HepG2 (cell line): ENCODE measurements around the gene NSD2. TPM values are rescaled to one million over a fixed set of nuclear protein-coding genes. Genes with fewer than 3 reads are reported as not detected.

ENCODE experiments used
- ATAC-seq: fragments of 200-7000 bp; cut with Tn5 transposase; 3 replicates; pipeline ENCODE4 v1.9.1; 2020; ENCODE audit warnings: mild to moderate bottlenecking, moderate library complexity
- BruUV-seq: library from RNA; stranded (reverse); fragments of 400-500 nt; replicated peaks from 2 replicates; lab custom pipeline; 2021; lab: Mats Ljungman, UMichigan
- CTCF ChIA-PET: fragments of 300-600 bp; formaldehyde crosslinking; extraction: SDS; loops from one replicate; lab custom pipeline; 2021; ENCODE audit warnings: low total read pairs, inconsistent platforms, low intra/inter-chr PET ratio; lab: Yijun Ruan, JAX
- POLR2A ChIA-PET: fragments of 350-600 bp; sonication (Branson Sonifier 250); formaldehyde crosslinking; loops from one replicate; lab custom pipeline; 2020; ENCODE audit warnings: antibody characterized with exemption, inconsistent platforms; lab: Yijun Ruan, JAX
- DNase-seq: peaks from one replicate; pipeline ENCODE4 v3.0.0-alpha.2; 2015; ENCODE audit warnings: low spot score
- FAIRE-seq: peaks from 3 replicates; lab custom pipeline; 2011; peaks lifted over from hg19 to GRCh38; lab: Jason Lieb, UNC
- H2AFZ ChIP-seq: one replicate; pipeline ENCODE4 v1.6.1; 2011; ENCODE audit warnings: low read length, inconsistent platforms
- H3K27ac ChIP-seq: fragments of 300-600 bp; 3 replicates; pipeline ENCODE4 v1.8.0; 2011; ENCODE audit warnings: mixed run types, mild to moderate bottlenecking, mixed read lengths, low read length, inconsistent platforms; ENCODE audit not compliant: insufficient read depth; ENCODE audit errors: extremely low read length
- H3K27me3 ChIP-seq, 2 experiments: fragments of 200-600 bp in 1 of 2; 2 replicates in 1 of 2; 3 replicates in 1 of 2; pipeline versions ENCODE4 v1.6.0 to v1.8.0; 2011; ENCODE audit warnings: low read length in 2 of 2, mild to moderate bottlenecking in 2 of 2, moderate library complexity in 2 of 2, inconsistent platforms in 1 of 2; ENCODE audit not compliant: insufficient read depth in 2 of 2, control insufficient read depth in 1 of 2
- H3K36me3 ChIP-seq, 2 experiments: fragments of 200-600 bp in 1 of 2; replicated peaks in 1 of 2; 2 replicates in 1 of 2; 3 replicates in 1 of 2; pipeline versions ENCODE4 v1.5.1 to v1.8.0; 2011; ENCODE audit warnings: low read length in 2 of 2, inconsistent platforms in 1 of 2; ENCODE audit not compliant: insufficient read depth in 2 of 2, control insufficient read depth in 1 of 2
- H3K4me1 ChIP-seq: 2 replicates; pipeline ENCODE4 v1.5.1; 2012; ENCODE audit warnings: low read length, inconsistent platforms; ENCODE audit not compliant: insufficient read depth
- H3K4me2 ChIP-seq: 2 replicates; pipeline ENCODE4 v1.6.0; 2011; ENCODE audit warnings: low read depth, low read length, inconsistent platforms
- H3K4me3 ChIP-seq, 3 experiments: fragments of 200-600 bp in 1 of 3; sonication (generic), shearing (Covaris generic) in 1 of 3; replicated peaks in 1 of 3; 2 replicates each; pipeline ENCODE4 v1.5.1; 2011 to 2016; ENCODE audit warnings: low read length in 3 of 3, inconsistent platforms in 2 of 3, low read depth in 2 of 3, mild to moderate bottlenecking in 2 of 3, control low read depth in 1 of 3, mixed read lengths in 1 of 3; ENCODE audit not compliant: insufficient read depth in 1 of 3
- H3K79me2 ChIP-seq: one replicate; pipeline ENCODE4 v1.6.1; 2011; ENCODE audit warnings: low read length, inconsistent platforms; ENCODE audit not compliant: insufficient read depth
- H3K9ac ChIP-seq: 2 replicates; pipeline ENCODE4 v1.6.0; 2011; ENCODE audit warnings: mild to moderate bottlenecking, low read depth, low read length, inconsistent platforms; ENCODE audit not compliant: insufficient read depth
- H3K9me3 ChIP-seq: 2 replicates; pipeline ENCODE4 v1.5.1; 2012; ENCODE audit warnings: mild to moderate bottlenecking, low read length
- H4K20me1 ChIP-seq: 2 replicates; pipeline ENCODE4 v1.6.0; 2011; ENCODE audit warnings: inconsistent platforms, mild to moderate bottlenecking, low read length, moderate library complexity; ENCODE audit not compliant: insufficient read depth
- ATAD3A ChIP-seq: sonication (generic); formaldehyde crosslinking; IDR thresholded peaks from 2 replicates; pipeline ENCODE4 v1.4.0; 2020; ENCODE audit warnings: missing genetic modification reagents
- DDIT3 ChIP-seq: sonication (generic); formaldehyde crosslinking; IDR thresholded peaks from 2 replicates; pipeline ENCODE4 v1.4.0; 2020; ENCODE audit warnings: mild to moderate bottlenecking, missing genetic modification reagents
- DNMT3B ChIP-seq: conservative IDR thresholded peaks from 2 replicates; pipeline ENCODE4 v1.6.1; 2016; ENCODE audit warnings: missing biosample characterization, control low read depth
- ELK4 ChIP-seq: sonication (generic); formaldehyde crosslinking; IDR thresholded peaks from 2 replicates; pipeline ENCODE4 v1.9.0; 2021; ENCODE audit warnings: missing genetic modification reagents, borderline replicate concordance
- FOXK2 ChIP-seq: fragments of 450-650 bp; IDR thresholded peaks from 2 replicates; pipeline ENCODE4 v1.6.1; 2016
- IKZF5 ChIP-seq: IDR thresholded peaks from 2 replicates; pipeline ENCODE4 v1.6.1; 2018; ENCODE audit warnings: missing genetic modification reagents, mild to moderate bottlenecking, missing compliant biosample characterization
- MNT ChIP-seq: fragments of 450-650 bp; IDR thresholded peaks from 2 replicates; pipeline ENCODE4 v1.6.1; 2016
- SP4 ChIP-seq: sonication (generic); formaldehyde crosslinking; IDR thresholded peaks from 2 replicates; pipeline ENCODE4 v1.8.1; 2023; ENCODE audit warnings: mild to moderate bottlenecking, missing genetic modification reagents
- TBP ChIP-seq: sonication (generic); formaldehyde crosslinking; IDR thresholded peaks from 2 replicates; pipeline ENCODE4 v1.5.0; 2020; ENCODE audit warnings: missing genetic modification reagents
- ZNF605 ChIP-seq: sonication (generic); formaldehyde crosslinking; IDR thresholded peaks from 2 replicates; pipeline ENCODE4 v1.8.0; 2022; ENCODE audit warnings: mild to moderate bottlenecking, missing genetic modification reagents
- ZNF770 ChIP-seq: sonication (generic); formaldehyde crosslinking; IDR thresholded peaks from 2 replicates; pipeline ENCODE4 v1.5.0; 2020; ENCODE audit warnings: mild to moderate bottlenecking, missing genetic modification reagents
- WGBS: methylation state at CpG from one replicate; pipeline ENCODE4 v1.1.6; 2017; ENCODE audit warnings: low lambda C conversion rate; 5-methylcytosine and 5-hydroxymethylcytosine counted together
- in situ Hi-C: cut with HindIII; loops from 2 replicates; pipeline ENCODE4 v1.10.0; 2017; ENCODE audit warnings: low pct_unique_long_range_greater_than_20kb; ENCODE audit not compliant: extremely low pct_ligation_motif_present
- intact Hi-C: fragments of 100-400 bp; cut with micrococcal nuclease; formaldehyde crosslinking; loops from one replicate; pipeline ENCODE4 v1.10.0; 2022; ENCODE audit not compliant: unreplicated experiment
- polyA plus RNA-seq, 8 experiments: library from polyadenylated mRNA; depleted of rRNA in 3 of 8; stranded (reverse) in 7 of 8; unstranded in 1 of 8; fragments of >200 nt; fragmentation: Illumina TruSeq in 4 of 8; extraction: Trizol in 4 of 8; gene quantifications; 2 replicates each; pipeline versions ENCODE4 v1.2.1 to v1.2.3, GENCODE V29; 2011 to 2016; ENCODE audit warnings: low read depth in 4 of 8, missing spikeins in 1 of 8, mixed read lengths in 1 of 8; ENCODE audit not compliant: insufficient read depth in 1 of 8
- total RNA-seq, 5 experiments: library from RNA; depleted of rRNA; stranded (reverse); fragments of >200 nt; fragmentation: Illumina TruSeq; extraction: Trizol; gene quantifications; 2 replicates each; pipeline ENCODE4 v1.2.3, GENCODE V29; 2016; ENCODE audit warnings: low read depth in 1 of 5

The NSD2 gene
- total and polyA plus RNA-seq, 2 of the 13 experiments (the other 11 are each of a cell fraction or from before 2014, with no cell fraction given), result 22.0 to 65.9 TPM

GRCh38 chr4:1984406-1985191, 113.4 kb downstream of the NSD2 start (continued):
- TF ChIP-seq MNT, result peak; percentile 74
- no peak for TF ChIP-seq SP4
- TF ChIP-seq ZNF770 (CRISPR knock-in tag), result no peak

GRCh38 chr4:1985294-1985693, 114.1 kb downstream of the NSD2 start:
- ATAC-seq, result peak; percentile 9
- in situ Hi-C loops, result no loop called here
- no peak overlapping the region for H3K4me2 ChIP-seq
- no peak overlapping the region for H3K27ac ChIP-seq
- intact Hi-C loops, result no loop called here
- TF ChIP-seq ZNF605 (CRISPR knock-in tag), result no peak
- TF ChIP-seq ATAD3A (CRISPR knock-in tag), result no peak
- TF ChIP-seq SP4, result no peak
- TF ChIP-seq IKZF5 (CRISPR knock-in tag), result no peak
- no peak for TF ChIP-seq FOXK2
- no peak for TF ChIP-seq DNMT3B (CRISPR knock-in tag)
- no peak for TF ChIP-seq TBP (CRISPR knock-in tag)
- TF ChIP-seq ELK4 (CRISPR knock-in tag), result no peak
- TF ChIP-seq DDIT3 (CRISPR knock-in tag), result no peak
- BruUV-seq, result no TSS peak
- DNase-seq, result no peak
- H3K4me3 ChIP-seq, result no peak overlapping the region
- H3K9me3 ChIP-seq, result no peaks in the 10 kb centered on the region
- no peaks in the 10 kb centered on the region for H3K4me1 ChIP-seq
- no peak for FAIRE-seq
- peaks cover 8% of the 10 kb centered on the region; the same call in 1 of the 2 replicates for H4K20me1 ChIP-seq
- H2AFZ ChIP-seq, result no peak overlapping the region
- no peaks in the 10 kb centered on the region for H3K79me2 ChIP-seq
- H3K36me3 ChIP-seq, result peaks cover 33 to 78% of the 10 kb centered on the region in 2 experiments
- no peaks in the 10 kb centered on the region for H3K27me3 ChIP-seq
- ChIA-PET CTCF (no interaction called here), POLR2A (no interaction called here)
- H3K9ac ChIP-seq, result no peak overlapping the region
- WGBS, result 97% methylated on average over 6 of the region's 14 CpGs
